NB4 (cell line): ENCODE results near the gene EXOC4.

Source experiments
- DNase-seq: peaks from one replicate; pipeline ENCODE4 v3.0.0; 2010; ENCODE audit warnings: low read depth
- H3K4me3 ChIP-seq: one replicate; pipeline ENCODE4 v1.5.1; 2011; ENCODE audit warnings: mild to moderate bottlenecking, low read depth, low read length, moderate library complexity
- CTCF ChIP-seq: IDR thresholded peaks from one replicate; pipeline ENCODE4 v1.5.1; 2012; ENCODE audit warnings: low read depth, low read length
- MAX ChIP-seq: IDR thresholded peaks from 2 replicates; pipeline ENCODE4 v1.6.1; 2011; ENCODE audit warnings: low read depth, low read length
- MYC ChIP-seq: IDR thresholded peaks from 2 replicates; pipeline ENCODE4 v1.6.1; 2011; ENCODE audit warnings: low read depth, low read length
- POLR2A ChIP-seq: IDR thresholded peaks from 2 replicates; pipeline ENCODE4 v1.6.1; 2011; ENCODE audit warnings: mild to moderate bottlenecking; ENCODE audit not compliant: insufficient read length; ENCODE audit errors: extremely low read depth

EXOC4 gene

GRCh38 chr7:133837224-133837623, 584.3 kb downstream of the EXOC4 start:
- H3K4me3 ChIP-seq = no peak overlapping the region
- TF ChIP-seq MAX = no peak
- no peak for TF ChIP-seq POLR2A
- TF ChIP-seq MYC = no peak
- TF ChIP-seq CTCF = no peak
- DNase-seq = no peak

- no peak for DNase-seq
- TF ChIP-seq MAX (no peak), MYC (no peak), CTCF (no peak), POLR2A (no peak)
- H3K4me3 ChIP-seq = no peak overlapping the region
Observed at GRCh38 chr7:133839121-133839520, 586.2 kb downstream of the EXOC4 start.

- TF ChIP-seq POLR2A (no peak), CTCF (no peak), MAX (no peak), MYC (no peak)
- H3K4me3 ChIP-seq = no peak overlapping the region
- DNase-seq = no peak
Observed at GRCh38 chr7:133843341-133843740, 590.5 kb downstream of the EXOC4 start.

GRCh38 chr7:133845005-133845404, 592.1 kb downstream of the EXOC4 start:
- H3K4me3 ChIP-seq = no peak overlapping the region
- TF ChIP-seq MAX (no peak), POLR2A (no peak), CTCF (no peak), MYC (no peak)
- DNase-seq = no peak

- TF ChIP-seq MYC (no peak), MAX (no peak), CTCF (no peak), POLR2A (no peak)
- no peak for DNase-seq
- no peak overlapping the region for H3K4me3 ChIP-seq
Observed at GRCh38 chr7:133846203-133846945, 593.5 kb downstream of the EXOC4 start.
